Muscle of leg (tissue), 16 donors: ENCODE measurements around the gene GBP2. TPM values are rescaled to one million over a fixed set of nuclear protein-coding genes. Genes with fewer than 3 reads are reported as not detected.

Experiments used
- DNase-seq: peaks from one replicate; pipeline ENCODE4 v3.0.0; 2013
- H3K27ac ChIP-seq: one replicate; pipeline ENCODE4 v1.5.1; 2013; ENCODE audit warnings: mild to moderate bottlenecking, low read length, control low read depth
- H3K27me3 ChIP-seq: one replicate; pipeline ENCODE4 v1.6.1; 2013; ENCODE audit warnings: low read length; ENCODE audit not compliant: control insufficient read depth, insufficient read depth
- H3K36me3 ChIP-seq: one replicate; pipeline ENCODE4 v1.6.1; 2013; ENCODE audit warnings: low read length; ENCODE audit not compliant: control insufficient read depth, insufficient read depth
- H3K4me1 ChIP-seq: one replicate; pipeline ENCODE4 v1.6.1; 2013; ENCODE audit warnings: low read length; ENCODE audit not compliant: control insufficient read depth, insufficient read depth
- H3K4me3 ChIP-seq: one replicate; pipeline ENCODE4 v1.5.1; 2013; ENCODE audit warnings: low read length, control low read depth
- H3K9me3 ChIP-seq: replicated peaks from 2 replicates; pipeline ENCODE4 v1.6.1; 2013; ENCODE audit warnings: low read depth, low read length; ENCODE audit not compliant: control insufficient read depth
- WGBS: methylation state at CpG from one replicate; pipeline ENCODE4 v1.1.5; 2013; ENCODE audit warnings: missing lambda C conversion rate; ENCODE audit not compliant: insufficient coverage; 5-methylcytosine and 5-hydroxymethylcytosine counted together
- long read RNA-seq, 11 donors: transcript quantifications; one replicate each; lab custom pipeline, GENCODE V29; 2026
- polyA plus RNA-seq, 8 donors: library from polyadenylated mRNA; unstranded; fragments of 120-200 nt; gene quantifications; one replicate each; pipeline versions ENCODE4 v1.2.1 to v1.2.3, GENCODE V29; 2013; ENCODE audit warnings: inconsistent platforms in 1 of 8, low replicate concordance in 1 of 8; ENCODE audit not compliant: insufficient read length in 8 of 8, insufficient read depth in 1 of 8
- total RNA-seq: library from RNA; stranded (reverse); fragments of 120-200 nt; gene quantifications from one replicate; pipeline ENCODE4 v1.2.4, GENCODE V29; 2013

The GBP2 gene
- total RNA-seq (1.3 TPM), polyA plus RNA-seq (1 to 10 TPM in 4 of 8 donors, under 1 TPM in 4; 0.44 to 3.5 (median 1.0) TPM)
- long read RNA-seq, donor 1, result 0 reads
- long read RNA-seq, donor 2, partial matches to known transcripts, result 0 of 1 reads
- long read RNA-seq, donor 2, other reads (novel, unspliced or antisense), result 0 of 1 reads
- long read RNA-seq, donor 3, result 0 reads
- long read RNA-seq, donor 4, result 0 reads
- long read RNA-seq, donor 5, result 0 reads
- long read RNA-seq, donor 6, result 0 reads
- long read RNA-seq, donor 7, result 0 reads
- long read RNA-seq, donor 8, result 0 reads
- long read RNA-seq, donor 9, partial matches to known transcripts, result 0 of 1 reads
- long read RNA-seq, donor 9, other reads (novel, unspliced or antisense), result 0 of 1 reads
- long read RNA-seq, donor 10, result 0 reads
- long read RNA-seq, donor 11, result 0 reads

- H3K27me3 ChIP-seq, result no peaks in the 10 kb centered on the region
- H3K36me3 ChIP-seq, result no peaks in the 10 kb centered on the region
- peak within 1 kb of the TSS; percentile 14 for H3K27ac ChIP-seq
- 61% methylated on average over 2 of the region's 6 CpGs for WGBS
- peak; percentile 68 for DNase-seq
- no peaks in the 10 kb centered on the region for H3K9me3 ChIP-seq
- peak within 1 kb of the TSS; percentile 2 for H3K4me3 ChIP-seq
- H3K4me1 ChIP-seq, result no peaks in the 10 kb centered on the region
These were observed at the start of gene GBP2 for GRCh38 chr1:89125913-89126580. GBP2 (minus strand) TSS chr1:89126114; CDS start chr1:89121966, 4,148 bp downstream.

GRCh38 chr1:89174491-89174890 lies 48.6 kb upstream of the GBP2 start:
- H3K4me3 ChIP-seq, result no peak overlapping the region
- no peaks in the 10 kb centered on the region for H3K9me3 ChIP-seq
- H3K27ac ChIP-seq, result no peak overlapping the region
- H3K4me1 ChIP-seq, result no peaks in the 10 kb centered on the region
- WGBS, result no CpG with 5 or more reads among the region's 3 CpGs
- no peaks in the 10 kb centered on the region for H3K27me3 ChIP-seq
- DNase-seq, result no peak
- no peaks in the 10 kb centered on the region for H3K36me3 ChIP-seq

GRCh38 chr1:89172468-89173143 lies 46.7 kb upstream of the GBP2 start:
- H3K4me1 ChIP-seq, result no peaks in the 10 kb centered on the region
- H3K27me3 ChIP-seq, result no peaks in the 10 kb centered on the region
- H3K36me3 ChIP-seq, result no peaks in the 10 kb centered on the region
- no peaks in the 10 kb centered on the region for H3K9me3 ChIP-seq
- WGBS, result no CpG with 5 or more reads among the region's 4 CpGs
- H3K27ac ChIP-seq, result no peak overlapping the region
- H3K4me3 ChIP-seq, result no peak overlapping the region
- DNase-seq, result no peak

- Histone ChIP-seq H3K4me3 (no peak overlapping the region), H3K4me1 (no peaks in the 10 kb centered on the region), H3K36me3 (no peaks in the 10 kb centered on the region), H3K27ac (no peak overlapping the region), H3K9me3 (no peaks in the 10 kb centered on the region), H3K27me3 (no peaks in the 10 kb centered on the region)
- DNase-seq, result no peak
These were observed 45.1 kb upstream of the GBP2 start for GRCh38 chr1:89171067-89171438.

GRCh38 chr1:89170170-89171066 lies 44.5 kb upstream of the GBP2 start:
- DNase-seq, result no peak
- H3K36me3 ChIP-seq, result no peaks in the 10 kb centered on the region
- 100% methylated on average over 1 of the region's 4 CpGs for WGBS
- H3K4me1 ChIP-seq, result no peaks in the 10 kb centered on the region
- no peaks in the 10 kb centered on the region for H3K9me3 ChIP-seq
- H3K27ac ChIP-seq, result no peak overlapping the region
- H3K27me3 ChIP-seq, result no peaks in the 10 kb centered on the region
- no peak overlapping the region for H3K4me3 ChIP-seq

GRCh38 chr1:89169166-89169565 lies 43.3 kb upstream of the GBP2 start:
- Histone ChIP-seq H3K4me1 (no peaks in the 10 kb centered on the region), H3K36me3 (no peaks in the 10 kb centered on the region), H3K4me3 (no peak overlapping the region), H3K27ac (no peak overlapping the region), H3K9me3 (no peaks in the 10 kb centered on the region), H3K27me3 (no peaks in the 10 kb centered on the region)
- no CpG with 5 or more reads among the region's 2 CpGs for WGBS
- DNase-seq, result no peak

GRCh38 chr1:89167590-89168230 lies 41.8 kb upstream of the GBP2 start:
- Histone ChIP-seq H3K4me3 (no peak overlapping the region), H3K9me3 (no peaks in the 10 kb centered on the region), H3K27me3 (no peaks in the 10 kb centered on the region), H3K27ac (no peak overlapping the region), H3K36me3 (no peaks in the 10 kb centered on the region), H3K4me1 (no peaks in the 10 kb centered on the region)
- no peak for DNase-seq
- WGBS, result no CpG with 5 or more reads among the region's 2 CpGs

GRCh38 chr1:89166705-89167104 lies 40.8 kb upstream of the GBP2 start:
- no peak for DNase-seq
- Histone ChIP-seq H3K4me1 (no peaks in the 10 kb centered on the region), H3K27me3 (no peaks in the 10 kb centered on the region), H3K36me3 (no peaks in the 10 kb centered on the region), H3K9me3 (no peaks in the 10 kb centered on the region), H3K27ac (no peak overlapping the region), H3K4me3 (no peak overlapping the region)
- no CpG with 5 or more reads among the region's 1 CpG for whole genome bisulfite sequencing

GRCh38 chr1:89165811-89166210 lies 39.9 kb upstream of the GBP2 start:
- Histone ChIP-seq H3K36me3 (no peaks in the 10 kb centered on the region), H3K9me3 (no peaks in the 10 kb centered on the region), H3K27me3 (no peaks in the 10 kb centered on the region), H3K4me3 (no peak overlapping the region), H3K4me1 (no peaks in the 10 kb centered on the region), H3K27ac (no peak overlapping the region)
- no peak for DNase-seq
- WGBS, result no CpG with 5 or more reads among the region's 5 CpGs
